Ovary (tissue), 3 donors: ENCODE data around the gene GSTA3.

Source experiments
- EP300 ChIP-seq: sonication (generic); formaldehyde crosslinking; IDR thresholded peaks from one replicate; pipeline ENCODE4 v1.6.1; 2017; ENCODE audit warnings: antibody characterized with exemption
- POLR2A ChIP-seq: fragments of 450-650 bp; IDR thresholded peaks from one replicate; pipeline ENCODE4 v1.6.1; 2017; ENCODE audit warnings: antibody characterized with exemption, mild to moderate bottlenecking, moderate library complexity
- TF ChIP-seq, protein P1 (sequence below), 3 donors: fragments of 450-650 bp in 2 of 3; fragments of 200-600 bp in 1 of 3; IDR thresholded peaks; one replicate each; pipeline versions ENCODE4 v1.5.1 to v1.8.0; 2016 to 2022; ENCODE audit warnings: antibody characterized with exemption in 3 of 3, mild to moderate bottlenecking in 1 of 3
- donor health status: DM: no; HTN: no; CAD: no.

DNA sequence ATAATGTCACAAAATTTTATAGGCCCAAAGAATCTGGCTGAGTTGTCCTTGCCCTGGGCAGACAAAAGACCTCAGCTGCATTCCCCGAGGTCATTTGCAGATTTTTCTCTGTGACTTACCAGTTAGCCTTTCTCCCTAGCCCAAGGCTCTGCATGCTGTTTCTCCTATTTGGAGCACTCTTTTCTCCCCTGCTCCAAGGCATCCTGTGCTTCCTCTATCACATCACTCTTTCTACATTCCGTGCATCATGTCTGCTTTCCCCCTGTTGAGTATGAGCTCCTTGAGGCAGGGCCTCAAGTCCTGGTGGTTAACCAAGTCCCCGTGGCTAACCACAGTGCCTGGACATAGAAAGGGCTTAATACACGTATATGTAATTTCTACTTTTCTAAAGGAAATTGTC, 593 bp upstream of the GSTA3 start:
- TF ChIP-seq EP300 (no peak), POLR2A (no peak)
- TF ChIP-seq, protein P1, sequence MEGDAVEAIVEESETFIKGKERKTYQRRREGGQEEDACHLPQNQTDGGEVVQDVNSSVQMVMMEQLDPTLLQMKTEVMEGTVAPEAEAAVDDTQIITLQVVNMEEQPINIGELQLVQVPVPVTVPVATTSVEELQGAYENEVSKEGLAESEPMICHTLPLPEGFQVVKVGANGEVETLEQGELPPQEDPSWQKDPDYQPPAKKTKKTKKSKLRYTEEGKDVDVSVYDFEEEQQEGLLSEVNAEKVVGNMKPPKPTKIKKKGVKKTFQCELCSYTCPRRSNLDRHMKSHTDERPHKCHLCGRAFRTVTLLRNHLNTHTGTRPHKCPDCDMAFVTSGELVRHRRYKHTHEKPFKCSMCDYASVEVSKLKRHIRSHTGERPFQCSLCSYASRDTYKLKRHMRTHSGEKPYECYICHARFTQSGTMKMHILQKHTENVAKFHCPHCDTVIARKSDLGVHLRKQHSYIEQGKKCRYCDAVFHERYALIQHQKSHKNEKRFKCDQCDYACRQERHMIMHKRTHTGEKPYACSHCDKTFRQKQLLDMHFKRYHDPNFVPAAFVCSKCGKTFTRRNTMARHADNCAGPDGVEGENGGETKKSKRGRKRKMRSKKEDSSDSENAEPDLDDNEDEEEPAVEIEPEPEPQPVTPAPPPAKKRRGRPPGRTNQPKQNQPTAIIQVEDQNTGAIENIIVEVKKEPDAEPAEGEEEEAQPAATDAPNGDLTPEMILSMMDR (IDR thresholded peaks at IDR 0.05): no peak
